WTC11 (cell line): ENCODE measurements around the gene ELL3. TPM values are rescaled to one million over a fixed set of nuclear protein-coding genes. Genes with fewer than 3 reads are reported as not detected.

Source experiments
- ATAC-seq: fragments of 200-7000 bp; cut with Tn5 transposase; 2 replicates; pipeline ENCODE4 v1.10.0; 2021; ENCODE audit warnings: mild to moderate bottlenecking, moderate library complexity
- CTCF ChIA-PET: fragments of 300-600 bp; sonication (Branson Sonifier 250); formaldehyde crosslinking; loops from one replicate; lab custom pipeline; 2021; ENCODE audit warnings: antibody characterized with exemption; lab: Charles Lee
- POLR2A ChIA-PET: fragments of 350-600 bp; sonication (Branson Sonifier 250); formaldehyde crosslinking; loops from one replicate; lab custom pipeline; 2021; ENCODE audit warnings: antibody characterized with exemption; lab: Charles Lee
- DNase-seq: peaks from one replicate; pipeline ENCODE4 v3.0.0; 2021; ENCODE audit warnings: low spot score
- H3K27ac Mint-ChIP-seq: 2 replicates; pipeline ENCODE4 v1.8.0; 2021; ENCODE audit warnings: mixed read lengths
- H3K27me3 Mint-ChIP-seq: 2 replicates; pipeline ENCODE4 v1.8.0; 2021; ENCODE audit warnings: low read depth, mild to moderate bottlenecking, moderate library complexity, mixed read lengths
- H3K36me3 Mint-ChIP-seq: 2 replicates; pipeline ENCODE4 v1.8.0; 2021; ENCODE audit warnings: mixed read lengths
- H3K4me1 Mint-ChIP-seq: 2 replicates; pipeline ENCODE4 v1.8.0; 2022; ENCODE audit warnings: mixed read lengths
- H3K4me3 Mint-ChIP-seq: 2 replicates; pipeline ENCODE4 v1.8.0; 2021; ENCODE audit warnings: mild to moderate bottlenecking, moderate library complexity, mixed read lengths
- H3K9me3 Mint-ChIP-seq: 2 replicates; pipeline ENCODE4 v1.8.0; 2021; ENCODE audit warnings: mixed read lengths
- CBFB ChIP-seq: sonication (generic); formaldehyde crosslinking; IDR thresholded peaks from 2 replicates; pipeline ENCODE4 v1.8.1; 2022; ENCODE audit warnings: mild to moderate bottlenecking, low read depth, missing genetic modification reagents
- E2F5 ChIP-seq: sonication (generic); formaldehyde crosslinking; IDR thresholded peaks from 2 replicates; pipeline ENCODE4 v1.8.1; 2022; ENCODE audit warnings: mild to moderate bottlenecking, moderate library complexity, missing genetic modification reagents
- EMX1 ChIP-seq: fragments of 250-450 bp; sonication (Bioruptor Pico); IDR thresholded peaks from 2 replicates; pipeline ENCODE4 v1.8.0; 2021; ENCODE audit warnings: mild to moderate bottlenecking
- ETV6 ChIP-seq: sonication (generic); formaldehyde crosslinking; IDR thresholded peaks from 2 replicates; pipeline ENCODE4 v1.8.1; 2022; ENCODE audit warnings: mild to moderate bottlenecking, missing genetic modification reagents
- FOXP1 ChIP-seq: sonication (generic); formaldehyde crosslinking; IDR thresholded peaks from 2 replicates; pipeline ENCODE4 v1.8.0; 2022; ENCODE audit warnings: missing genetic modification reagents, mild to moderate bottlenecking, moderate library complexity, borderline replicate concordance
- MAX ChIP-seq: sonication (generic); formaldehyde crosslinking; IDR thresholded peaks from 2 replicates; pipeline ENCODE4 v1.8.0; 2022; ENCODE audit warnings: mild to moderate bottlenecking, missing genetic modification reagents
- NFATC4 ChIP-seq: fragments of 250-450 bp; sonication (Bioruptor Pico); IDR thresholded peaks from 2 replicates; pipeline ENCODE4 v1.9.0; 2021; ENCODE audit warnings: mild to moderate bottlenecking
- TEAD1 ChIP-seq: sonication (generic); formaldehyde crosslinking; IDR thresholded peaks from 2 replicates; pipeline ENCODE4 v1.8.0; 2022; ENCODE audit warnings: mild to moderate bottlenecking, missing genetic modification reagents
- TP53 ChIP-seq: sonication (generic); formaldehyde crosslinking; IDR thresholded peaks from 2 replicates; pipeline ENCODE4 v1.8.1; 2023; ENCODE audit warnings: mild to moderate bottlenecking, missing genetic modification reagents
- ZNF121 ChIP-seq: sonication (generic); formaldehyde crosslinking; IDR thresholded peaks from 2 replicates; pipeline ENCODE4 v1.8.0; 2023; ENCODE audit warnings: missing genetic modification reagents
- ZNF232 ChIP-seq: sonication (generic); formaldehyde crosslinking; IDR thresholded peaks from 2 replicates; pipeline ENCODE4 v1.8.0; 2022; ENCODE audit warnings: mild to moderate bottlenecking, missing genetic modification reagents
- ZNF416 ChIP-seq: fragments of 250-450 bp; sonication (Bioruptor Pico); IDR thresholded peaks from 2 replicates; pipeline ENCODE4 v1.9.0; 2021; ENCODE audit warnings: mild to moderate bottlenecking, inconsistent platforms
- microRNA-seq: library from miRNA; unstranded; fragments of <30 nt; microRNA quantifications from one replicate; pipeline ENCODE4 v1.2.0, GENCODE V29; 2022; ENCODE audit warnings: borderline number of aligned reads
- total RNA-seq: library from RNA; stranded (reverse); gene quantifications from 3 replicates; pipeline ENCODE4 v1.2.3, GENCODE V29; 2021
- TF ChIP-seq, protein P1 (sequence below): sonication (generic); formaldehyde crosslinking; IDR thresholded peaks from 2 replicates; pipeline ENCODE4 v1.8.0; 2022; ENCODE audit warnings: missing genetic modification reagents

Gene ELL3
- total RNA-seq, 1 experiment from 2014 or later: 8.8 TPM

DNA sequence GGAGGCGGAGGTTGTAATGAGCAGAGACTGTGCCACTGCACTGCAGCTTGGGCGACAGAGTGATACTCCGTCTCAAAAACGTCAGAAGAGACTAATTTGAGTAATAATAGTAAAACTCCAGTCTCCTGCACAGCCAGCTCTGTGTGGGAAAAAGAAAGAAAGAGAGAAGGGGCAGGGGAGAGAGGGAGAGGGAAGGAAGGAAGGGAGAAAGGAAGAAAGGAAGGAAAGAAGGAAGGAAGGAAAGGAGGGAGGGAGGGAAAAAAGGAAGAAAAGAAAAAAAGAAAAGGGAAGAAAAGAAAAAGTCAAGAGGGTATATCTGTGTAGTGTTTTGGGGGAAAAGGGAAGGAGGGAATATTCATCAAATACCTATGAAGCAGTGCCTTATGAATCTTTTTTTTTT lies 53.6 kb downstream of the ELL3 start:
- H3K4me3 Mint-ChIP-seq: no peak overlapping the region
- no peaks in the 10 kb centered on the region for H3K27me3 Mint-ChIP-seq
- no peaks in the 10 kb centered on the region for H3K9me3 Mint-ChIP-seq
- CTCF ChIA-PET: no interaction called here
- POLR2A ChIA-PET: no interaction called here
- no peak for ATAC-seq
- no peaks in the 10 kb centered on the region for H3K36me3 Mint-ChIP-seq
- H3K4me1 Mint-ChIP-seq: no peaks in the 10 kb centered on the region
- H3K27ac Mint-ChIP-seq: no peak overlapping the region
- TF ChIP-seq MAX (CRISPR knock-in tag) (no peak), TP53 (CRISPR knock-in tag) (no peak), ZNF232 (CRISPR knock-in tag) (no peak), E2F5 (CRISPR knock-in tag) (no peak), FOXP1 (CRISPR knock-in tag) (no peak), ZNF121 (CRISPR knock-in tag) (no peak), ZNF416 (no peak), TEAD1 (CRISPR knock-in tag) (no peak), NFATC4 (CRISPR knock-in tag) (no peak), ETV6 (CRISPR knock-in tag) (no peak), CBFB (CRISPR knock-in tag) (no peak), EMX1 (CRISPR knock-in tag) (no peak)
- TF ChIP-seq, protein P1, sequence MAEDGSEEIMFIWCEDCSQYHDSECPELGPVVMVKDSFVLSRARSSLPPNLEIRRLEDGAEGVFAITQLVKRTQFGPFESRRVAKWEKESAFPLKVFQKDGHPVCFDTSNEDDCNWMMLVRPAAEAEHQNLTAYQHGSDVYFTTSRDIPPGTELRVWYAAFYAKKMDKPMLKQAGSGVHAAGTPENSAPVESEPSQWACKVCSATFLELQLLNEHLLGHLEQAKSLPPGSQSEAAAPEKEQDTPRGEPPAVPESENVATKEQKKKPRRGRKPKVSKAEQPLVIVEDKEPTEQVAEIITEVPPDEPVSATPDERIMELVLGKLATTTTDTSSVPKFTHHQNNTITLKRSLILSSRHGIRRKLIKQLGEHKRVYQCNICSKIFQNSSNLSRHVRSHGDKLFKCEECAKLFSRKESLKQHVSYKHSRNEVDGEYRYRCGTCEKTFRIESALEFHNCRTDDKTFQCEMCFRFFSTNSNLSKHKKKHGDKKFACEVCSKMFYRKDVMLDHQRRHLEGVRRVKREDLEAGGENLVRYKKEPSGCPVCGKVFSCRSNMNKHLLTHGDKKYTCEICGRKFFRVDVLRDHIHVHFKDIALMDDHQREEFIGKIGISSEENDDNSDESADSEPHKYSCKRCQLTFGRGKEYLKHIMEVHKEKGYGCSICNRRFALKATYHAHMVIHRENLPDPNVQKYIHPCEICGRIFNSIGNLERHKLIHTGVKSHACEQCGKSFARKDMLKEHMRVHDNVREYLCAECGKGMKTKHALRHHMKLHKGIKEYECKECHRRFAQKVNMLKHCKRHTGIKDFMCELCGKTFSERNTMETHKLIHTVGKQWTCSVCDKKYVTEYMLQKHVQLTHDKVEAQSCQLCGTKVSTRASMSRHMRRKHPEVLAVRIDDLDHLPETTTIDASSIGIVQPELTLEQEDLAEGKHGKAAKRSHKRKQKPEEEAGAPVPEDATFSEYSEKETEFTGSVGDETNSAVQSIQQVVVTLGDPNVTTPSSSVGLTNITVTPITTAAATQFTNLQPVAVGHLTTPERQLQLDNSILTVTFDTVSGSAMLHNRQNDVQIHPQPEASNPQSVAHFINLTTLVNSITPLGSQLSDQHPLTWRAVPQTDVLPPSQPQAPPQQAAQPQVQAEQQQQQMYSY (CRISPR knock-in tag): no peak
- DNase-seq: no peak

Small RNA genes lying within 50 kb of the gene (microRNA-seq; reads per million reads assigned to microRNA genes)
- not detected for gene MIR1282

Other genes with a start within 250 kb of the ELL3 start
- gene PPIP5K1, start 186.8 kb downstream of the ELL3 start, total RNA-seq: 34.4 to 41.7 TPM (median 41.3 TPM) in 3 replicates
- 35.4 to 41.5 TPM (median 37.3 TPM) in 3 replicates for gene CKMT1B, start 182.9 kb downstream of the ELL3 start, total RNA-seq
- 1.1 to 1.7 TPM (median 1.1 TPM) in 3 replicates for gene STRC, start 158.2 kb downstream of the ELL3 start, total RNA-seq
- 2.5 to 3.2 TPM (median 2.5 TPM) in 3 replicates for gene CATSPER2, start 128.1 kb downstream of the ELL3 start, total RNA-seq
- gene CKMT1A, start 83.1 kb downstream of the ELL3 start, total RNA-seq: 34.4 to 37.4 TPM (median 36.4 TPM) in 3 replicates
- gene PDIA3, start 30.5 kb downstream of the ELL3 start, total RNA-seq: 604 to 630 TPM (median 614 TPM) in 3 replicates
- gene SERF2, start 15.4 kb upstream of the ELL3 start, total RNA-seq: 694 to 788 TPM (median 775 TPM) in 3 replicates
- 0.09 to 0.16 TPM in 2 of 3 replicates, not detected in the other for gene SERINC4, start 23.3 kb upstream of the ELL3 start, total RNA-seq
- gene HYPK, start 23.6 kb upstream of the ELL3 start, total RNA-seq: 17.3 to 22.0 TPM (median 19.9 TPM) in 3 replicates
- 32.4 to 36.0 TPM (median 34.6 TPM) in 3 replicates for gene MFAP1, start 47.7 kb upstream of the ELL3 start, total RNA-seq
- 13.4 to 16.2 TPM (median 16.0 TPM) in 3 replicates for gene WDR76, start 50.0 kb upstream of the ELL3 start, total RNA-seq